ENCODE results near the gene ALG1. TPM values are rescaled to one million over a fixed set of nuclear protein-coding genes. Genes with fewer than 3 reads are reported as not detected.
"Not testable (repeated sequence)": the region's sequence is repeated elsewhere in the genome, so short reads cannot be mapped to it uniquely, and the experiment has no call there.

ALG1 gene
- total and polyA plus RNA-seq, 8 donors, result 13.0 to 23.3 (median 16.4) TPM

GRCh38 chr16:5044011-5044540, 27.6 kb upstream of the ALG1 start:
- H3K27ac ChIP-seq, result no peak overlapping the region
- no peaks in the 10 kb centered on the region for H3K9me3 ChIP-seq
- no peaks in the 10 kb centered on the region for H3K27me3 ChIP-seq
- no peaks in the 10 kb centered on the region for H3K4me1 ChIP-seq
- intact Hi-C loops (cut with DNase I), result no loop called here
- ATAC-seq, result no peak
- TF ChIP-seq CTCF (IDR thresholded peaks at IDR 0.05), result no peak
- no peaks in the 10 kb centered on the region for H3K36me3 ChIP-seq
- no peak for FAIRE-seq
- H3K4me3 ChIP-seq, result no peak overlapping the region
- DNase-seq, result peak in 1 of 6 donors; percentile 9
- 86 to 90% methylated on average over 8 of the region's 8 CpGs for WGBS, 2 donors

GRCh38 chr16:5044581-5044980, 27.1 kb upstream of the ALG1 start:
- H3K9me3 ChIP-seq; H3K27ac ChIP-seq; ATAC-seq; H3K27me3 ChIP-seq; FAIRE-seq; DNase-seq; H3K4me1 ChIP-seq; H3K36me3 ChIP-seq; H3K4me3 ChIP-seq; intact Hi-C loops (cut with DNase I): not testable (repeated sequence)
- 93 to 96% methylated on average over 11 of the region's 11 CpGs for WGBS, 2 donors

- no peak overlapping the region for H3K4me3 ChIP-seq
- no peak for ATAC-seq
- H3K4me1 ChIP-seq, result no peaks in the 10 kb centered on the region
- intact Hi-C loops (cut with DNase I), result no loop called here
- no peaks in the 10 kb centered on the region for H3K9me3 ChIP-seq
- no peak for TF ChIP-seq CTCF (IDR thresholded peaks at IDR 0.05)
- FAIRE-seq, result no peak
- H3K27me3 ChIP-seq, result no peaks in the 10 kb centered on the region
- 79 to 81% methylated on average over 10 of the region's 10 CpGs for WGBS, 2 donors
- DNase-seq, result peak in 1 of 6 donors; percentile 17
- no peak overlapping the region for H3K27ac ChIP-seq
- no peaks in the 10 kb centered on the region for H3K36me3 ChIP-seq
Observed at GRCh38 chr16:5045499-5046115, 26.0 kb upstream of the ALG1 start.

GRCh38 chr16:5046914-5047313, 24.7 kb upstream of the ALG1 start:
- Histone ChIP-seq H3K4me3 (no peak overlapping the region), H3K9me3 (no peaks in the 10 kb centered on the region), H3K36me3 (no peaks in the 10 kb centered on the region), H3K4me1 (no peaks in the 10 kb centered on the region), H3K27ac (no peak overlapping the region), H3K27me3 (no peaks in the 10 kb centered on the region)
- no peak for FAIRE-seq
- ATAC-seq, result no peak
- DNase-seq, result peak in 1 of 6 donors; percentile 6
- 64 to 81% methylated on average over 2 of the region's 2 CpGs for WGBS, 2 donors
- TF ChIP-seq CTCF (IDR thresholded peaks at IDR 0.05), result no peak
- intact Hi-C loops (cut with DNase I), result no loop called here

- Histone ChIP-seq H3K27me3 (no peaks in the 10 kb centered on the region), H3K9me3 (no peaks in the 10 kb centered on the region), H3K4me3 (no peak overlapping the region), H3K36me3 (no peaks in the 10 kb centered on the region), H3K4me1 (no peaks in the 10 kb centered on the region), H3K27ac (no peak overlapping the region)
- DNase-seq (peak in 1 of 6 donors; percentile 41), FAIRE-seq (no peak), ATAC-seq (no peak)
- TF ChIP-seq CTCF (IDR thresholded peaks at IDR 0.05), result no peak
- 81 to 83% methylated on average over 16 of the region's 16 CpGs for WGBS, 2 donors
- intact Hi-C loops (cut with DNase I), result no loop called here
Observed at GRCh38 chr16:5054876-5055865, 16.5 kb upstream of the ALG1 start.
